Measurements from ENCODE around the gene ACCSL.

DNA sequence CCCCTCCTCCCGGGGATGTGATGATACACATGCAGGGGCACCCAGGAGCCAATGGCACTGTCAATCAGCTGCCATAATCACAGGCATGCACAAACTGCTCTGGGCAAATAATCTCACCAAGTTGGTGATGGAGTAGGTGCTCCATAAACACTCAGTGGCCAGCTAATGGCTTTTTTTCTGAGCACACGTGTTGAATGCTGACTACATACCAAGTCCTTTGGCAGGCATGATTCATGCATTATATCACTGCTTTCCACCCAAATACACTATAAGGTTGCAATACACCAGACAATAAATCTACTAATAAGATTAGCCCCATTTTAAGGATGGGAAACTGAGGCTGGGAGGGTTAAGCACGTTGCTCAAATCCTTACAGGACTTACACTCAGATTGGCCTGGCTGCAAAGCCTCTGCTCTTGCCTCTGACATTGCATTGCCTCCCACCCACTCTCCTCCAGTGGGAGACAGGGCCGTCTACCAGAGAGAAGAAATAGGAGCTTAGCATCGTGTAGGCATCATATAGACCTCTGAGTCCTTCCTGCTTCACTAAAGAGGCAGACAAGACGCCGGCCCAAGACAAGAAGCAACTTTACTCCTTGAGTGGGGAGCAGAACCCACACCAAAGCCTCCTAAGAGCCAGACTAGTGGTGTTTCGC, 32.7 kb upstream of the ACCSL start:
- TF ChIP-seq CTCF (IDR thresholded peaks at IDR 0.05) (no peak), EZH2 (IDR thresholded peaks at IDR 0.05; ENCODE audit: borderline replicate concordance, insufficient read depth, low read depth, low read length, poor library complexity, severe bottlenecking) (no peak)

Measured in B cell (primary cell).